Superior temporal gyrus (tissue), 1 donor: Measurements from ENCODE around the gene VPS45.

Source experiments
- DNase-seq: peaks from one replicate; pipeline ENCODE4 v3.0.0-alpha.2; 2016; ENCODE audit errors: extremely low spot score

Gene VPS45

GRCh38 chr1:150073516-150073915, 5.9 kb downstream of the VPS45 start:
- DNase-seq: no peak

GRCh38 chr1:150076066-150076465, 8.5 kb downstream of the VPS45 start:
- DNase-seq: no peak

- DNase-seq: no peak
Measured at GRCh38 chr1:150076985-150077384, 9.4 kb downstream of the VPS45 start.

GRCh38 chr1:150080784-150081183, 13.2 kb downstream of the VPS45 start:
- no peak for DNase-seq

GRCh38 chr1:150082494-150082893, 14.9 kb downstream of the VPS45 start:
- DNase-seq: no peak

GRCh38 chr1:150083907-150084306, 16.3 kb downstream of the VPS45 start:
- DNase-seq: no peak

- DNase-seq: no peak
Measured at GRCh38 chr1:150085406-150085805, 17.8 kb downstream of the VPS45 start.

- no peak for DNase-seq
Measured at GRCh38 chr1:150087415-150087814, 19.8 kb downstream of the VPS45 start.

- no peak for DNase-seq
Measured at GRCh38 chr1:150089846-150090520, 22.4 kb downstream of the VPS45 start.

GRCh38 chr1:150092180-150092791, 24.7 kb downstream of the VPS45 start:
- no peak for DNase-seq

GRCh38 chr1:150093805-150094204, 26.2 kb downstream of the VPS45 start:
- no peak for DNase-seq

GRCh38 chr1:150094734-150095265, 27.2 kb downstream of the VPS45 start:
- DNase-seq: no peak

- no peak for DNase-seq
Measured at GRCh38 chr1:150102986-150103385, 35.4 kb downstream of the VPS45 start.

GRCh38 chr1:150106341-150106740, 38.8 kb downstream of the VPS45 start:
- DNase-seq: no peak

- no peak for DNase-seq
Measured at GRCh38 chr1:150109586-150109985, 42.0 kb downstream of the VPS45 start.

GRCh38 chr1:150110116-150110515, 42.5 kb downstream of the VPS45 start:
- DNase-seq: no peak

- DNase-seq: no peak
Measured at GRCh38 chr1:150111670-150112069, 44.1 kb downstream of the VPS45 start.

GRCh38 chr1:150115121-150115520, 47.5 kb downstream of the VPS45 start:
- no peak for DNase-seq

GRCh38 chr1:150118716-150119115, 51.1 kb downstream of the VPS45 start:
- no peak for DNase-seq

GRCh38 chr1:150121236-150121862, 53.8 kb downstream of the VPS45 start:
- DNase-seq: no peak

- no peak for DNase-seq
Measured at GRCh38 chr1:150126811-150127210, 59.2 kb downstream of the VPS45 start.

GRCh38 chr1:150127464-150127863, 59.9 kb downstream of the VPS45 start:
- no peak for DNase-seq

- no peak for DNase-seq
Measured at GRCh38 chr1:150127868-150128267, 60.3 kb downstream of the VPS45 start.
